GM12873 (cell line): ENCODE data around the gene APOBEC2.

Source experiments
- CTCF ChIP-seq: IDR thresholded peaks from 2 replicates; pipeline ENCODE4 v1.5.1; 2012; ENCODE audit warnings: low read depth, mild to moderate bottlenecking, moderate library complexity, low read length, control low read depth; ENCODE audit not compliant: insufficient read depth; ENCODE audit errors: missing control alignments

Gene APOBEC2

GRCh38 chr6:41032830-41033229 lies 20.2 kb upstream of the APOBEC2 start:
- no peak for TF ChIP-seq CTCF

GRCh38 chr6:41033776-41034175 lies 19.2 kb upstream of the APOBEC2 start:
- TF ChIP-seq CTCF, result no peak

- TF ChIP-seq CTCF, result no peak
These were observed 16.8 kb upstream of the APOBEC2 start for GRCh38 chr6:41036186-41036585.

- no peak for TF ChIP-seq CTCF
These were observed 16.4 kb upstream of the APOBEC2 start for GRCh38 chr6:41036601-41037000.

GRCh38 chr6:41037107-41037900 lies 15.7 kb upstream of the APOBEC2 start:
- no peak for TF ChIP-seq CTCF

GRCh38 chr6:41038205-41038604 lies 14.8 kb upstream of the APOBEC2 start:
- no peak for TF ChIP-seq CTCF

- peak; percentile 87 for TF ChIP-seq CTCF
These were observed 13.7 kb upstream of the APOBEC2 start, which contains the start of gene UNC5CL for GRCh38 chr6:41039060-41039998. TSS of gene UNC5CL (minus strand) at chr6:41039221. CDS start at chr6:41035074, 4,147 bp downstream.
